Measurements from ENCODE around the gene PPP2R5E.

GRCh38 chr14:63436286-63437098, 106.7 kb downstream of the PPP2R5E start:
- TF ChIP-seq YY1 (IDR thresholded peaks at IDR 0.05; ENCODE audit: insufficient read depth, insufficient read length) (no peak), ZNF274 (IDR thresholded peaks at IDR 0.05; ENCODE audit: low read depth, low read length) (no peak)
